Endothelial cell (in vitro differentiated cells): Measurements from ENCODE around the gene ZNF292. TPM values are rescaled to one million over a fixed set of nuclear protein-coding genes. Genes with fewer than 3 reads are reported as not detected.

Experiments used
- DNase-seq: peaks from one replicate; pipeline ENCODE4 v3.0.0; 2021; ENCODE audit warnings: low spot score
- H3K27ac Mint-ChIP-seq: one replicate; pipeline ENCODE4 v1.8.0; 2021; ENCODE audit warnings: mixed read lengths, inconsistent platforms; ENCODE audit not compliant: unreplicated experiment
- H3K27me3 Mint-ChIP-seq: one replicate; pipeline ENCODE4 v1.8.0; 2021; ENCODE audit warnings: mild to moderate bottlenecking, moderate library complexity, mixed read lengths, inconsistent platforms; ENCODE audit not compliant: unreplicated experiment
- H3K36me3 Mint-ChIP-seq: one replicate; pipeline ENCODE4 v1.8.0; 2021; ENCODE audit warnings: mild to moderate bottlenecking, low read depth, mixed read lengths, inconsistent platforms; ENCODE audit not compliant: unreplicated experiment
- H3K4me1 Mint-ChIP-seq: one replicate; pipeline ENCODE4 v1.8.0; 2021; ENCODE audit warnings: mild to moderate bottlenecking, mixed read lengths, inconsistent platforms; ENCODE audit not compliant: unreplicated experiment
- H3K4me3 Mint-ChIP-seq: one replicate; pipeline ENCODE4 v1.8.0; 2021; ENCODE audit warnings: mild to moderate bottlenecking, mixed read lengths, inconsistent platforms; ENCODE audit not compliant: unreplicated experiment
- H3K9me3 Mint-ChIP-seq: one replicate; pipeline ENCODE4 v1.8.0; 2021; ENCODE audit warnings: mixed read lengths, inconsistent platforms; ENCODE audit not compliant: unreplicated experiment
- CTCF ChIP-seq: fragments of 200-600 bp; sonication (generic); IDR thresholded peaks from one replicate; pipeline ENCODE4 v1.5.0; 2021; ENCODE audit warnings: antibody characterized with exemption; ENCODE audit not compliant: unreplicated experiment
- total RNA-seq: library from RNA; stranded (reverse); fragmentation: NEBNext Ultra II Directional; extraction: Animal tissue kit (Norgen Biotek cat#: 25700); gene quantifications from one replicate; pipeline ENCODE4 v1.2.1, GENCODE V29; 2021; ENCODE audit not compliant: unreplicated experiment

ZNF292 gene
- total RNA-seq, 1 donor from 2014 or later: 40.9 TPM

- DNase-seq: no peak
- no peak overlapping the region for H3K4me3 Mint-ChIP-seq
- no peak overlapping the region for H3K27ac Mint-ChIP-seq
- no peaks in the 10 kb centered on the region for H3K36me3 Mint-ChIP-seq
- no peaks in the 10 kb centered on the region for H3K9me3 Mint-ChIP-seq
- no peaks in the 10 kb centered on the region for H3K4me1 Mint-ChIP-seq
- peaks cover 4% of the 10 kb centered on the region for H3K27me3 Mint-ChIP-seq
- TF ChIP-seq CTCF: no peak
Measured at GRCh38 chr6:87312860-87313259, 157.5 kb downstream of the ZNF292 start.

Other genes starting within 250 kb of the ZNF292 start
- not detected for gene HTR1E, start 218.0 kb upstream of the ZNF292 start, total RNA-seq
- gene CGA, start 60.5 kb upstream of the ZNF292 start, total RNA-seq: not detected
- 11.6 TPM for gene SMIM8, start 167.0 kb downstream of the ZNF292 start, total RNA-seq
- 0.18 TPM for gene GJB7, start 173.7 kb downstream of the ZNF292 start, total RNA-seq
- 4.0 TPM for gene C6orf163, start 189.2 kb downstream of the ZNF292 start, total RNA-seq